ENCODE measurements around the gene RNASE1.
"Not testable (repeated sequence)": the region's sequence is repeated elsewhere in the genome, so short reads cannot be mapped to it uniquely, and the experiment has no call there.

DNA sequence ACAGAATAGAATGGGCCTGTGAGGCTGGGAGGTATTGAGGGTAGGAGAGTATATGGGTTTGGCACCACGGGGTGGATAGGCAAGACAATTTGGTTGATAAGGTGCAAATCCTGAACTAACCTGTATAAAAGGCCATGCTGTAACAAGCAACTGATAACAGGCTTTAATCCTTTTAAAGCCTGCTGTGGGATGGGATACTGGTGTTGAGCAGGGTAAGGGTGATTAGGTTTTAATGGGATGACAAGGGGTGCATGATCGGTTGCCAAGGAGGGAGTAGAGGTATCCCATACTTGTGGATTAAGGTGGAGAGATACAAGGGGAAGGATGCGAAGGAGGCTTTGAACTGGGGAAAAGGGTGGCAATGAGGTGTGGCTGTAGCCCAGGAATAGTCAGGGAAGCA is 13.3 kb upstream of the RNASE1 start:
- not testable (repeated sequence) for TF ChIP-seq CTCF, EZH2, EZH2phosphoT487 (IDR thresholded peaks at IDR 0.05)
